Smooth muscle cell (in vitro differentiated cells): ENCODE measurements around the gene UBXN6. TPM values are rescaled to one million over a fixed set of nuclear protein-coding genes. Genes with fewer than 3 reads are reported as not detected.

Experiments used
- DNase-seq: peaks from one replicate; lab custom pipeline; 2025; ENCODE audit not compliant: unreplicated experiment; lab: John Stamatoyannopoulos, UW
- H2AFZ ChIP-seq: fragments of 200-600 bp; sonication (generic); 2 replicates; pipeline ENCODE4 v1.6.0; 2016; ENCODE audit warnings: antibody characterized with exemption, low read depth, mild to moderate bottlenecking
- H3F3A ChIP-seq: fragments of 200-600 bp; sonication (generic); 2 replicates; pipeline ENCODE4 v1.6.0; 2017; ENCODE audit warnings: antibody characterized with exemption, low read depth
- H3K27ac ChIP-seq: fragments of 200-600 bp; sonication (generic); 2 replicates; pipeline ENCODE4 v1.5.1; 2016; ENCODE audit warnings: low read depth, mild to moderate bottlenecking
- H3K27me3 ChIP-seq: fragments of 200-600 bp; sonication (generic); 2 replicates; pipeline ENCODE4 v1.6.1; 2016; ENCODE audit warnings: low read depth, mild to moderate bottlenecking
- H3K36me3 ChIP-seq: fragments of 200-600 bp; sonication (generic); 2 replicates; pipeline ENCODE4 v1.5.1; 2016; ENCODE audit warnings: low read depth
- H3K4me1 ChIP-seq: fragments of 200-600 bp; sonication (generic); 2 replicates; pipeline ENCODE4 v1.5.1; 2016; ENCODE audit warnings: low read depth
- H3K4me2 ChIP-seq: fragments of 200-600 bp; sonication (generic); 2 replicates; pipeline ENCODE4 v1.6.0; 2016; ENCODE audit warnings: mild to moderate bottlenecking
- H3K4me3 ChIP-seq: fragments of 200-600 bp; sonication (generic); 2 replicates; pipeline ENCODE4 v1.5.1; 2016; ENCODE audit warnings: mild to moderate bottlenecking
- H3K79me2 ChIP-seq: fragments of 200-600 bp; sonication (generic); 2 replicates; pipeline ENCODE4 v1.6.0; 2016; ENCODE audit warnings: low read depth, mild to moderate bottlenecking
- H3K9ac ChIP-seq: fragments of 200-600 bp; sonication (generic); 2 replicates; pipeline ENCODE4 v1.6.0; 2016; ENCODE audit warnings: low read depth
- H3K9me3 ChIP-seq: fragments of 200-600 bp; sonication (generic); replicated peaks from 2 replicates; pipeline ENCODE4 v1.5.1; 2016; ENCODE audit warnings: low read depth
- H4K20me1 ChIP-seq: fragments of 200-600 bp; sonication (generic); 2 replicates; pipeline ENCODE4 v1.6.0; 2016; ENCODE audit warnings: low read depth
- CTCF ChIP-seq: fragments of 200-600 bp; sonication (generic); IDR thresholded peaks from 2 replicates; pipeline ENCODE4 v1.5.1; 2017; ENCODE audit warnings: borderline replicate concordance, mild to moderate bottlenecking, antibody characterized with exemption; ENCODE audit not compliant: insufficient read depth, poor library complexity, severe bottlenecking
- WGBS: methylation state at CpG from one replicate; pipeline ENCODE4 v1.1.7; 2016; ENCODE audit warnings: low lambda C conversion rate; 5-methylcytosine and 5-hydroxymethylcytosine counted together
- polyA plus RNA-seq: library from polyadenylated mRNA; unstranded; fragments of >200 nt; fragmentation: Nextera tagmentation; extraction: Ambion mirVana; gene quantifications from 2 replicates; pipeline ENCODE4 v1.2.1, GENCODE V29; 2016
- total RNA-seq: library from RNA; depleted of rRNA; stranded (reverse); fragments of >200 nt; gene quantifications from 2 replicates; pipeline ENCODE4 v1.2.3, GENCODE V29; 2014

UBXN6 gene
- total and polyA plus RNA-seq, 2 experiments from 2014 or later = 44.8 to 50.7 TPM

DNA sequence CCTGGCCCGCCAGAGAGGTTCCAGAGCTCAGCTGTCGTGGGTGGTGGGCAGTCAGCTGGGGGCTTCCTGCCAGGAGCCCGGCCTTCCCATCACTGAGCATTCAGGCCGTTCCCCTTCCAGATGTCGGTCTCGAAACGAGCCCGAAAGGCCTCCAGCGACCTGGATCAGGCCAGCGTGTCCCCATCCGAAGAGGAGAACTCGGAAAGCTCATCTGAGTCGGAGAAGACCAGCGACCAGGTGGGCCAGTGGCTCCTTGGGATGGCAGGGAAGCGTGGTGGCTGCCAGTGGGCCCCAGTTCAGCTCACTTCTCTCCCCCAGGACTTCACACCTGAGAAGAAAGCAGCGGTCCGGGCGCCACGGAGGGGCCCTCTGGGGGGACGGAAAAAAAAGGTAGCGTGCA lies 33.9 kb upstream of the UBXN6 start:
- Histone ChIP-seq H3K27ac (no peak overlapping the region), H4K20me1 (peaks cover 5% of the 10 kb centered on the region)

DNA sequence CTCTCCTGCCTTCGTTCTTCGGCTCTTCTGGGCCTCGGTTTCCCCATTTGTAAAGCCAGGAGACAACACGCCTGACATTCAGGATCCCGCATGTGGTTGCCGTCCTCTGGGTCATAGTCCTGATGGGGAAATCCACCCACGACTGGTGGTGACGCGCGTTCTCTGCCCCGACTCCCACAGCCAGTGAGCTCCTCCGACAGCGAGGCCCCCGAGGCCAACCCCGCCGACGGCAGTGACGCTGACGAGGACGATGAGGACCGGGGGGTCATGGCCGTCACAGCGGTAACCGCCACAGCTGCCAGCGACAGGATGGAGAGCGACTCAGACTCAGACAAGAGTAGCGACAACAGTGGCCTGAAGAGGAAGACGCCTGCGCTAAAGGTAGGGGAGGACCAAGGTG lies 30.9 kb upstream of the UBXN6 start:
- H4K20me1 ChIP-seq = peaks cover 10% of the 10 kb centered on the region
- H3K9ac ChIP-seq = no peak overlapping the region
- peaks cover 3% of the 10 kb centered on the region for H3K79me2 ChIP-seq
- 97% methylated on average over 29 of the region's 29 CpGs for WGBS
- H3K27me3 ChIP-seq = no peaks in the 10 kb centered on the region
- no peaks in the 10 kb centered on the region for H3K36me3 ChIP-seq
- no peak for DNase-seq
- no peak overlapping the region for H3K27ac ChIP-seq
- H3K4me1 ChIP-seq = no peaks in the 10 kb centered on the region
- H3K4me2 ChIP-seq = no peak overlapping the region
- no peak overlapping the region for H3K4me3 ChIP-seq
- no peaks in the 10 kb centered on the region for H3F3A ChIP-seq
- TF ChIP-seq CTCF = no peak
- H2AFZ ChIP-seq = no peak overlapping the region
- no peaks in the 10 kb centered on the region for H3K9me3 ChIP-seq

More for the DNA sequence above, 33.9 kb upstream of the UBXN6 start:
- Histone ChIP-seq H3K4me3 (no peak overlapping the region), H3K36me3 (no peaks in the 10 kb centered on the region), H3K4me2 (no peak overlapping the region), H2AFZ (no peak overlapping the region), H3K9ac (no peak overlapping the region), H3K9me3 (no peaks in the 10 kb centered on the region), H3K27me3 (no peaks in the 10 kb centered on the region), H3K79me2 (peaks cover 3% of the 10 kb centered on the region), H3F3A (no peaks in the 10 kb centered on the region), H3K4me1 (no peaks in the 10 kb centered on the region)
- no peak for DNase-seq
- WGBS = 98% methylated on average over 21 of the region's 21 CpGs
- no peak for TF ChIP-seq CTCF

DNA sequence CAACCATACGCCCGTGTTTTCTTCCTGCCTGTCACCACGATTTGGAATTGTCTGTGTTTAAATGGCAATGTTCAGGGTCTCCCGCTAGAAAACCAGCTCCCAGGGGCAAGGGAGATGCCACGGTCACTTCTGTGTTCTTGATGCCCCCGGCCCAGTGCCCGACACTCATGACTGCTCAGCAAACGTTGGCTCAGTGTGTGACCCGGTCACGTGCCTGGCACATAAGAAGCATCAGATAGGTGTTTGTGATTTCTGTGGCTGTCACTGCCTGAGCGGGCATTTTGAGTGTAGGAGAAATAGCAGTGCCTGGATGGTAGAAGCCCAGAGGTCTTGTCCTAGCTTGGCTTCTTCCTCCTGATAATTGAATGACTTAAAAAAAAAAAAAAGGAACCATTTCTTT lies 30.0 kb upstream of the UBXN6 start:
- Histone ChIP-seq H3K79me2 (peaks cover 3% of the 10 kb centered on the region), H3F3A (no peaks in the 10 kb centered on the region), H3K4me3 (no peak overlapping the region), H2AFZ (no peak overlapping the region), H4K20me1 (peaks cover 12% of the 10 kb centered on the region), H3K9me3 (no peaks in the 10 kb centered on the region), H3K36me3 (no peaks in the 10 kb centered on the region), H3K4me1 (no peaks in the 10 kb centered on the region), H3K4me2 (no peak overlapping the region), H3K27me3 (no peaks in the 10 kb centered on the region), H3K9ac (no peak overlapping the region), H3K27ac (no peak overlapping the region)
- 93% methylated on average over 11 of the region's 11 CpGs for WGBS
- no peak for DNase-seq
- no peak for TF ChIP-seq CTCF

- Histone ChIP-seq H4K20me1 (peaks cover 32% of the 10 kb centered on the region), H2AFZ (no peak overlapping the region), H3K4me1 (no peaks in the 10 kb centered on the region), H3K27me3 (no peaks in the 10 kb centered on the region), H3K79me2 (peaks cover 4% of the 10 kb centered on the region), H3K36me3 (no peaks in the 10 kb centered on the region), H3K4me3 (no peak overlapping the region), H3K4me2 (no peak overlapping the region), H3F3A (no peaks in the 10 kb centered on the region), H3K9me3 (no peaks in the 10 kb centered on the region), H3K9ac (no peak overlapping the region), H3K27ac (no peak overlapping the region)
- WGBS = 97% methylated on average over 19 of the region's 19 CpGs
- no peak for DNase-seq
- no peak for TF ChIP-seq CTCF
Observed at GRCh38 chr19:4483385-4483784, 25.8 kb upstream of the UBXN6 start.
